Measurements from ENCODE around the gene ADGRG1.

The ADGRG1 gene

GRCh38 chr16:57628008-57628781 is at the start of gene ADGRG1 (continued):
- TF ChIP-seq ZBTB26 (tag by site-specific recombination; optimal IDR thresholded peaks at IDR 0.05) (no peak), KLF17 (tag by site-specific recombination; IDR thresholded peaks at IDR 0.05) (peak; percentile 45; the same call in 1 of the 2 replicates), ZNF292 (tag by site-specific recombination; IDR thresholded peaks at IDR 0.05; ENCODE audit: borderline replicate concordance, low read depth) (no peak), GLI2 (tag by site-specific recombination; IDR thresholded peaks at IDR 0.05; ENCODE audit: borderline replicate concordance, low read depth) (no peak), ZNF449 (tag by site-specific recombination; IDR thresholded peaks at IDR 0.05) (no peak), SALL2 (tag by site-specific recombination; IDR thresholded peaks at IDR 0.05; ENCODE audit: borderline replicate concordance) (no peak), GLIS1 (tag by site-specific recombination; IDR thresholded peaks at IDR 0.05) (peak; percentile 86), GFI1B (tag by site-specific recombination; IDR thresholded peaks at IDR 0.05) (no peak), ZNF629 (tag by site-specific recombination; IDR thresholded peaks at IDR 0.05) (peak; percentile 59), ZNF776 (tag by site-specific recombination; IDR thresholded peaks at IDR 0.05; ENCODE audit: borderline replicate concordance) (no peak), ZNF274 (IDR thresholded peaks at IDR 0.05; ENCODE audit: low read length) (no peak), ZNF274 (tag by site-specific recombination; IDR thresholded peaks at IDR 0.05; ENCODE audit: borderline replicate concordance) (no peak), ZNF416 (tag by site-specific recombination; IDR thresholded peaks at IDR 0.05) (no peak), ZNF175 (tag by site-specific recombination; IDR thresholded peaks at IDR 0.05) (no peak), ZNF394 (tag by site-specific recombination; IDR thresholded peaks at IDR 0.05; ENCODE audit: borderline replicate concordance) (no peak), ZNF148 (tag by site-specific recombination; IDR thresholded peaks at IDR 0.05; ENCODE audit: borderline replicate concordance) (no peak), TRIM28 (IDR thresholded peaks at IDR 0.05; ENCODE audit: borderline replicate concordance, low read length) (no peak), ZNF266 (tag by site-specific recombination; IDR thresholded peaks at IDR 0.05; ENCODE audit: low read depth) (no peak), ZNF549 (tag by site-specific recombination; IDR thresholded peaks at IDR 0.05) (no peak), PATZ1 (tag by site-specific recombination; IDR thresholded peaks at IDR 0.05) (peak; percentile 84), ZNF19 (tag by site-specific recombination; IDR thresholded peaks at IDR 0.05; ENCODE audit: low read depth) (no peak), PRDM10 (tag by site-specific recombination; IDR thresholded peaks at IDR 0.05) (peak; percentile 87), KLF16 (tag by site-specific recombination; IDR thresholded peaks at IDR 0.05) (peak; percentile 65; the same call in 1 of the 2 replicates), PBX3 (CRISPR knock-in tag; IDR thresholded peaks at IDR 0.05) (no peak), ZNF221 (tag by site-specific recombination; IDR thresholded peaks at IDR 0.05; ENCODE audit: borderline replicate concordance) (no peak), ZNF747 (tag by site-specific recombination; IDR thresholded peaks at IDR 0.05) (no peak)
